Activated CD8-positive, alpha-beta memory T cell treated with anti-CD3 and anti-CD28 coated beads for 48 hours (primary cell): ENCODE results near the gene LCN6.
"Not testable (repeated sequence)": the region's sequence is repeated elsewhere in the genome, so short reads cannot be mapped to it uniquely, and the experiment has no call there.

Experiments used
- DNase-seq, 3 experiments: peaks; one replicate each; pipeline ENCODE4 v3.0.0-alpha.2; 2020; ENCODE audit warnings: low read depth in 2 of 3, low spot score in 2 of 3

LCN6 gene

GRCh38 chr9:136711751-136712689 lies 36.3 kb downstream of the LCN6 start, which contains the start of gene DIPK1B:
Gene DIPK1B, plus strand, starts transcription at chr9:136712572. Its CDS starts 94 bp downstream, at chr9:136712666.
- no peak for DNase-seq

- DNase-seq: not testable (repeated sequence)
These were observed 37.1 kb downstream of the LCN6 start for GRCh38 chr9:136711219-136711648.

GRCh38 chr9:136710543-136710942 lies 37.8 kb downstream of the LCN6 start:
- DNase-seq: no peak

GRCh38 chr9:136709454-136710109 lies 38.7 kb downstream of the LCN6 start:
- DNase-seq: no peak

- no peak for DNase-seq
These were observed 40.3 kb downstream of the LCN6 start for GRCh38 chr9:136707849-136708517.

- no peak for DNase-seq
These were observed 41.3 kb downstream of the LCN6 start for GRCh38 chr9:136707011-136707410.

- DNase-seq: no peak
These were observed 42.8 kb downstream of the LCN6 start for GRCh38 chr9:136705564-136705963.

- DNase-seq: not testable (repeated sequence)
These were observed 43.6 kb downstream of the LCN6 start for GRCh38 chr9:136704741-136705140.

- no peak for DNase-seq
These were observed 45.0 kb downstream of the LCN6 start for GRCh38 chr9:136703276-136703860.

GRCh38 chr9:136701668-136702053 lies 46.7 kb downstream of the LCN6 start:
- no peak for DNase-seq

GRCh38 chr9:136700959-136701667 lies 47.2 kb downstream of the LCN6 start:
- DNase-seq: peak in 1 of 3 experiments; percentile 50

- DNase-seq: no peak
These were observed 48.0 kb downstream of the LCN6 start for GRCh38 chr9:136700304-136700703.

GRCh38 chr9:136698635-136699246 lies 49.6 kb downstream of the LCN6 start:
- DNase-seq: no peak

GRCh38 chr9:136697821-136698526 lies 50.4 kb downstream of the LCN6 start:
- DNase-seq: no peak

- DNase-seq: no peak
These were observed 51.0 kb downstream of the LCN6 start for GRCh38 chr9:136697146-136697820.

- DNase-seq: no peak
These were observed 51.8 kb downstream of the LCN6 start for GRCh38 chr9:136696502-136696901.

GRCh38 chr9:136695955-136696354 lies 52.4 kb downstream of the LCN6 start:
- DNase-seq: no peak

- DNase-seq: no peak
These were observed 52.9 kb downstream of the LCN6 start for GRCh38 chr9:136695435-136695895.

GRCh38 chr9:136694872-136695247 lies 53.5 kb downstream of the LCN6 start:
- no peak for DNase-seq
